OCI-LY3 (cell line): ENCODE data around the gene LIF.

Experiments
- CTCF ChIP-seq: fragments of 200-600, 300-600 bp; sonication (generic); IDR thresholded peaks from 2 replicates; pipeline ENCODE4 v1.5.1; 2014; ENCODE audit warnings: antibody characterized with exemption, low read length, low read depth
- EZH2phosphoT487 ChIP-seq: fragments of 200-600 bp; shearing (Covaris generic); IDR thresholded peaks from 2 replicates; pipeline ENCODE4 v1.6.1; 2018; ENCODE audit warnings: antibody characterized with exemption, mixed run types, low read depth

DNA sequence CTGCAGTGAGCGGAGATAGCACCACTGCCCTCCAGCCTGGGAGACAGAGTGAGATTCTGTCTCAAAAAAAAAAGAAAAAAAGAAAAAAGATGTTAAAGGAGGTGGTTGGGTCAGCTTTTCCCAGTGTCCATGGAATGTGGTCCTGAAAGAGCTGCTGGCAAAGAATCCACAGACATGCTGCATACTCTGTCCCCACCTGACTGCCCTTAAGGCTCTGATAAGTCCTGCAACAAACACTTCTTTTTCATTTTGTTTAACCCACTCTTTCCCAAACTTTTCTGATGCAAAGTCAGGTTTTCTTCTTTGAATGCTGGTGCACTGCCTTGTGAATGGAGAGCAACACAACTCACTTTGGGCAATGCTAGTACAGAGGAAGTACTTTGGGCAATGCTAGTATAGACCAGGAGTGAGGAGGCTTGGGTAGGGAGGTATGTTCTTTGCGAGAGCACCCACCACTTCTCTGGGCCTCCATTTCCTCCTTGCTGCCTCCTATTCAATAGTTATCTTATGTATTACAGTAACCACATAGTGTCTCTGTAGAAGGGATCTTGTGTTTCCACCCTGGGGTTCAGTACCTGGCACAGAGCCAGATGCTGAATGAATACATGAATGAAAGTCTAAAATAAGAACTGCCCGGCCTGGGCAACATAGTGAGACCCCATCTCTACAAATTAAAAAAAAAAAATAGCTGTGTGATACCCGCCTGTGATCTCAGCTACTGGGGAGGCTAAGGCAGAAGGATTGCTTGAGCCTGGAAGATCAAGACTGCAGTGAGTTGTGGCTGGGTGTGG lies 18.9 kb downstream of the LIF start:
- TF ChIP-seq CTCF = no peak
- TF ChIP-seq EZH2phosphoT487 = no peak
